GM23338 (cell line): Measurements from ENCODE around the gene POLDIP2. TPM values are rescaled to one million over a fixed set of nuclear protein-coding genes. Genes with fewer than 3 reads are reported as not detected.

Experiments used
- ATAC-seq: fragments of 200-7000 bp; cut with Tn5 transposase; 3 replicates; pipeline ENCODE4 v1.9.1; 2020
- DNase-seq: peaks from one replicate; pipeline ENCODE4 v3.0.0-alpha.2; 2015; ENCODE audit warnings: low spot score
- H2AFZ ChIP-seq: fragments of 200-600 bp; sonication (generic); 2 replicates; pipeline ENCODE4 v1.8.0; 2016; ENCODE audit warnings: antibody characterized with exemption, mild to moderate bottlenecking, moderate library complexity
- H3F3A ChIP-seq: fragments of 200-600 bp; sonication (generic); replicated peaks from 2 replicates; pipeline ENCODE4 v1.8.0; 2017; ENCODE audit warnings: antibody characterized with exemption, mixed run types, low read depth
- H3K27ac ChIP-seq: fragments of 200-600 bp; sonication (generic); 2 replicates; pipeline ENCODE4 v1.6.1; 2016; ENCODE audit warnings: low read depth
- H3K27me3 ChIP-seq: fragments of 200-600 bp; sonication (generic); 2 replicates; pipeline ENCODE4 v1.8.0; 2016; ENCODE audit warnings: mild to moderate bottlenecking, mixed run types, moderate library complexity; ENCODE audit not compliant: insufficient read depth
- H3K36me3 ChIP-seq: fragments of 200-600 bp; sonication (generic); 2 replicates; pipeline ENCODE4 v1.8.0; 2016; ENCODE audit warnings: mild to moderate bottlenecking; ENCODE audit not compliant: insufficient read depth
- H3K4me1 ChIP-seq: fragments of 200-600 bp; sonication (generic); 2 replicates; pipeline ENCODE4 v1.8.0; 2016; ENCODE audit warnings: mild to moderate bottlenecking, moderate library complexity; ENCODE audit not compliant: insufficient read depth
- H3K4me2 ChIP-seq: fragments of 200-600 bp; sonication (generic); 2 replicates; pipeline ENCODE4 v1.7.1; 2017; ENCODE audit warnings: mixed run types
- H3K4me3 ChIP-seq: fragments of 200-600 bp; sonication (generic); 2 replicates; pipeline ENCODE4 v1.6.1; 2016; ENCODE audit warnings: mixed run types
- H3K79me2 ChIP-seq: fragments of 200-600 bp; sonication (generic); replicated peaks from 2 replicates; pipeline ENCODE4 v1.8.0; 2017; ENCODE audit warnings: mild to moderate bottlenecking; ENCODE audit not compliant: insufficient read depth
- H3K9me2 ChIP-seq: fragments of 200-600 bp; sonication (generic); 2 replicates; pipeline ENCODE4 v1.8.0; 2017; ENCODE audit not compliant: insufficient read depth
- H4K20me1 ChIP-seq: fragments of 200-600 bp; sonication (generic); replicated peaks from 2 replicates; pipeline ENCODE4 v1.8.0; 2017; ENCODE audit warnings: mild to moderate bottlenecking; ENCODE audit not compliant: insufficient read depth
- H3K27ac Mint-ChIP-seq: 2 replicates; pipeline ENCODE4 v1.8.0; 2020; ENCODE audit warnings: inconsistent platforms, mild to moderate bottlenecking, moderate library complexity, mixed read lengths
- H3K27me3 Mint-ChIP-seq: 3 replicates; pipeline ENCODE4 v1.8.0; 2022; ENCODE audit warnings: low read depth, mild to moderate bottlenecking, moderate library complexity, mixed read lengths, inconsistent platforms; ENCODE audit not compliant: insufficient read depth, poor library complexity
- H3K36me3 Mint-ChIP-seq: 3 replicates; pipeline ENCODE4 v1.8.0; 2021; ENCODE audit warnings: low read depth, mild to moderate bottlenecking, inconsistent platforms, moderate library complexity, mixed read lengths
- H3K4me1 Mint-ChIP-seq: 3 replicates; pipeline ENCODE4 v1.8.0; 2020; ENCODE audit warnings: mild to moderate bottlenecking, inconsistent platforms, mixed read lengths
- H3K4me3 Mint-ChIP-seq: 3 replicates; pipeline ENCODE4 v1.8.0; 2021; ENCODE audit warnings: moderate library complexity, mild to moderate bottlenecking, inconsistent platforms, mixed read lengths
- H3K9me3 Mint-ChIP-seq: 3 replicates; pipeline ENCODE4 v1.8.0; 2020; ENCODE audit warnings: moderate library complexity, mild to moderate bottlenecking, inconsistent platforms, mixed read lengths
- CREB1 ChIP-seq: fragments of 250-450 bp; sonication (Bioruptor Pico); IDR thresholded peaks from 2 replicates; pipeline ENCODE4 v1.5.0; 2020; ENCODE audit warnings: low read depth, mild to moderate bottlenecking, moderate library complexity
- EZH2phosphoT487 ChIP-seq: fragments of 200-600 bp; sonication (generic); IDR thresholded peaks from one replicate; pipeline ENCODE4 v1.8.1; 2018; ENCODE audit warnings: antibody characterized with exemption; ENCODE audit not compliant: unreplicated experiment
- JUNB ChIP-seq: IDR thresholded peaks from one replicate; pipeline ENCODE4 v1.6.1; 2016; ENCODE audit warnings: antibody characterized with exemption; ENCODE audit not compliant: unreplicated experiment
- NANOG ChIP-seq: IDR thresholded peaks from 2 replicates; pipeline ENCODE4 v1.6.1; 2016; ENCODE audit warnings: antibody characterized with exemption, borderline replicate concordance
- STAT1 ChIP-seq: IDR thresholded peaks from one replicate; pipeline ENCODE4 v1.6.1; 2016; ENCODE audit warnings: antibody characterized with exemption; ENCODE audit not compliant: unreplicated experiment
- ZNF114 ChIP-seq: fragments of 250-450 bp; sonication (Bioruptor Pico); IDR thresholded peaks from 2 replicates; pipeline ENCODE4 v1.5.0; 2020; ENCODE audit warnings: mild to moderate bottlenecking, moderate library complexity
- ZNF331 ChIP-seq: fragments of 250-450 bp; sonication (Bioruptor Pico); IDR thresholded peaks from 2 replicates; pipeline ENCODE4 v1.5.0; 2020; ENCODE audit warnings: low read depth, mild to moderate bottlenecking, moderate library complexity
- polyA plus RNA-seq: library from polyadenylated mRNA; unstranded; fragments of >200 nt; fragmentation: Nextera tagmentation; extraction: Ambion mirVana; gene quantifications from 2 replicates; pipeline ENCODE4 v1.2.1, GENCODE V29; 2016
- total RNA-seq: library from RNA; depleted of rRNA; stranded (reverse); fragments of >200 nt; shearing (Covaris generic); gene quantifications from 2 replicates; pipeline ENCODE4 v1.2.3, GENCODE V29; 2014
- TF ChIP-seq, protein P1 (sequence below): fragments of 250-450 bp; sonication (Bioruptor Pico); IDR thresholded peaks from 2 replicates; pipeline ENCODE4 v1.5.0; 2020; ENCODE audit warnings: mild to moderate bottlenecking, moderate library complexity
- TF ChIP-seq, protein P2 (sequence below), 2 experiments: fragments of 200-600 bp in 1 of 2; sonication (generic) in 1 of 2; conservative IDR thresholded peaks; 2 replicates each; pipeline versions ENCODE4 v1.5.1 to v1.6.1; 2016 to 2017; ENCODE audit warnings: antibody characterized with exemption in 2 of 2, low read depth in 2 of 2, mild to moderate bottlenecking in 2 of 2, moderate library complexity in 1 of 2
- TF ChIP-seq, protein P3 (sequence below): IDR thresholded peaks from 2 replicates; pipeline ENCODE4 v1.6.1; 2016; ENCODE audit warnings: antibody characterized with exemption

Gene POLDIP2
- total and polyA plus RNA-seq, 2 experiments from 2014 or later, result 45.7 to 77.1 TPM

GRCh38 chr17:28327031-28327607 lies 30.2 kb downstream of the POLDIP2 start:
- Histone ChIP-seq H4K20me1 (peaks cover 55% of the 10 kb centered on the region), H2AFZ (no peak overlapping the region), H3K27me3 (no peaks in the 10 kb centered on the region), H3K27ac (peak overlapping the region; percentile 5; the same call in 1 of the 2 replicates), H3K4me3 (no peak overlapping the region), H3K9me2 (no peaks in the 10 kb centered on the region), H3K4me1 (peaks cover 21% of the 10 kb centered on the region), H3K36me3 (peaks cover 22% of the 10 kb centered on the region), H3F3A (peaks cover 23% of the 10 kb centered on the region; the same call in 1 of the 2 replicates), H3K79me2 (peaks cover 41% of the 10 kb centered on the region), H3K4me2 (no peak overlapping the region)
- peaks cover 5% of the 10 kb centered on the region for H3K27me3 Mint-ChIP-seq
- DNase-seq, result no peak
- H3K27ac Mint-ChIP-seq, result no peak overlapping the region
- H3K4me3 Mint-ChIP-seq, result no peak overlapping the region
- no peaks in the 10 kb centered on the region for H3K9me3 Mint-ChIP-seq
- TF ChIP-seq STAT1, result no peak
- TF ChIP-seq EZH2phosphoT487, result no peak
- TF ChIP-seq ZNF114, result no peak
- TF ChIP-seq ZNF331 (CRISPR knock-in tag), result no peak
- no peak for TF ChIP-seq JUNB
- no peak for TF ChIP-seq NANOG
- TF ChIP-seq CREB1 (CRISPR knock-in tag), result no peak
- TF ChIP-seq, protein P1, sequence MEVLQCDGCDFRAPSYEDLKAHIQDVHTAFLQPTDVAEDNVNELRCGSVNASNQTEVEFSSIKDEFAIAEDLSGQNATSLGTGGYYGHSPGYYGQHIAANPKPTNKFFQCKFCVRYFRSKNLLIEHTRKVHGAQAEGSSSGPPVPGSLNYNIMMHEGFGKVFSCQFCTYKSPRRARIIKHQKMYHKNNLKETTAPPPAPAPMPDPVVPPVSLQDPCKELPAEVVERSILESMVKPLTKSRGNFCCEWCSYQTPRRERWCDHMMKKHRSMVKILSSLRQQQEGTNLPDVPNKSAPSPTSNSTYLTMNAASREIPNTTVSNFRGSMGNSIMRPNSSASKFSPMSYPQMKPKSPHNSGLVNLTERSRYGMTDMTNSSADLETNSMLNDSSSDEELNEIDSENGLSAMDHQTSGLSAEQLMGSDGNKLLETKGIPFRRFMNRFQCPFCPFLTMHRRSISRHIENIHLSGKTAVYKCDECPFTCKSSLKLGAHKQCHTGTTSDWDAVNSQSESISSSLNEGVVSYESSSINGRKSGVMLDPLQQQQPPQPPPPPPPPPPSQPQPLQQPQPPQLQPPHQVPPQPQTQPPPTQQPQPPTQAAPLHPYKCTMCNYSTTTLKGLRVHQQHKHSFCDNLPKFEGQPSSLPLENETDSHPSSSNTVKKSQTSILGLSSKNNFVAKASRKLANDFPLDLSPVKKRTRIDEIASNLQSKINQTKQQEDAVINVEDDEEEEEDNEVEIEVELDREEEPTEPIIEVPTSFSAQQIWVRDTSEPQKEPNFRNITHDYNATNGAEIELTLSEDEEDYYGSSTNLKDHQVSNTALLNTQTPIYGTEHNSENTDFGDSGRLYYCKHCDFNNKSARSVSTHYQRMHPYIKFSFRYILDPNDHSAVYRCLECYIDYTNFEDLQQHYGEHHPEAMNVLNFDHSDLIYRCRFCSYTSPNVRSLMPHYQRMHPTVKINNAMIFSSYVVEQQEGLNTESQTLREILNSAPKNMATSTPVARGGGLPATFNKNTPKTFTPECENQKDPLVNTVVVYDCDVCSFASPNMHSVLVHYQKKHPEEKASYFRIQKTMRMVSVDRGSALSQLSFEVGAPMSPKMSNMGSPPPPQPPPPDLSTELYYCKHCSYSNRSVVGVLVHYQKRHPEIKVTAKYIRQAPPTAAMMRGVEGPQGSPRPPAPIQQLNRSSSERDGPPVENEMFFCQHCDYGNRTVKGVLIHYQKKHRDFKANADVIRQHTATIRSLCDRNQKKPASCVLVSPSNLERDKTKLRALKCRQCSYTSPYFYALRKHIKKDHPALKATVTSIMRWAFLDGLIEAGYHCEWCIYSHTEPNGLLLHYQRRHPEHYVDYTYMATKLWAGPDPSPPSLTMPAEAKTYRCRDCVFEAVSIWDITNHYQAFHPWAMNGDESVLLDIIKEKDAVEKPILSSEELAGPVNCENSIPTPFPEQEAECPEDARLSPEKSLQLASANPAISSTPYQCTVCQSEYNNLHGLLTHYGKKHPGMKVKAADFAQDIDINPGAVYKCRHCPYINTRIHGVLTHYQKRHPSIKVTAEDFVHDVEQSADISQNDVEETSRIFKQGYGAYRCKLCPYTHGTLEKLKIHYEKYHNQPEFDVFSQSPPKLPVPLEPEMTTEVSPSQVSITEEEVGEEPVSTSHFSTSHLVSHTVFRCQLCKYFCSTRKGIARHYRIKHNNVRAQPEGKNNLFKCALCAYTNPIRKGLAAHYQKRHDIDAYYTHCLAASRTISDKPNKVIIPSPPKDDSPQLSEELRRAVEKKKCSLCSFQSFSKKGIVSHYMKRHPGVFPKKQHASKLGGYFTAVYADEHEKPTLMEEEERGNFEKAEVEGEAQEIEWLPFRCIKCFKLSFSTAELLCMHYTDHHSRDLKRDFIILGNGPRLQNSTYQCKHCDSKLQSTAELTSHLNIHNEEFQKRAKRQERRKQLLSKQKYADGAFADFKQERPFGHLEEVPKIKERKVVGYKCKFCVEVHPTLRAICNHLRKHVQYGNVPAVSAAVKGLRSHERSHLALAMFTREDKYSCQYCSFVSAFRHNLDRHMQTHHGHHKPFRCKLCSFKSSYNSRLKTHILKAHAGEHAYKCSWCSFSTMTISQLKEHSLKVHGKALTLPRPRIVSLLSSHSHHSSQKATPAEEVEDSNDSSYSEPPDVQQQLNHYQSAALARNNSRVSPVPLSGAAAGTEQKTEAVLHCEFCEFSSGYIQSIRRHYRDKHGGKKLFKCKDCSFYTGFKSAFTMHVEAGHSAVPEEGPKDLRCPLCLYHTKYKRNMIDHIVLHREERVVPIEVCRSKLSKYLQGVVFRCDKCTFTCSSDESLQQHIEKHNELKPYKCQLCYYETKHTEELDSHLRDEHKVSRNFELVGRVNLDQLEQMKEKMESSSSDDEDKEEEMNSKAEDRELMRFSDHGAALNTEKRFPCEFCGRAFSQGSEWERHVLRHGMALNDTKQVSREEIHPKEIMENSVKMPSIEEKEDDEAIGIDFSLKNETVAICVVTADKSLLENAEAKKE (CRISPR knock-in tag), result no peak
- TF ChIP-seq, protein P2, sequence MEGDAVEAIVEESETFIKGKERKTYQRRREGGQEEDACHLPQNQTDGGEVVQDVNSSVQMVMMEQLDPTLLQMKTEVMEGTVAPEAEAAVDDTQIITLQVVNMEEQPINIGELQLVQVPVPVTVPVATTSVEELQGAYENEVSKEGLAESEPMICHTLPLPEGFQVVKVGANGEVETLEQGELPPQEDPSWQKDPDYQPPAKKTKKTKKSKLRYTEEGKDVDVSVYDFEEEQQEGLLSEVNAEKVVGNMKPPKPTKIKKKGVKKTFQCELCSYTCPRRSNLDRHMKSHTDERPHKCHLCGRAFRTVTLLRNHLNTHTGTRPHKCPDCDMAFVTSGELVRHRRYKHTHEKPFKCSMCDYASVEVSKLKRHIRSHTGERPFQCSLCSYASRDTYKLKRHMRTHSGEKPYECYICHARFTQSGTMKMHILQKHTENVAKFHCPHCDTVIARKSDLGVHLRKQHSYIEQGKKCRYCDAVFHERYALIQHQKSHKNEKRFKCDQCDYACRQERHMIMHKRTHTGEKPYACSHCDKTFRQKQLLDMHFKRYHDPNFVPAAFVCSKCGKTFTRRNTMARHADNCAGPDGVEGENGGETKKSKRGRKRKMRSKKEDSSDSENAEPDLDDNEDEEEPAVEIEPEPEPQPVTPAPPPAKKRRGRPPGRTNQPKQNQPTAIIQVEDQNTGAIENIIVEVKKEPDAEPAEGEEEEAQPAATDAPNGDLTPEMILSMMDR (conservative IDR thresholded peaks at IDR 0.05; ENCODE audit: low read depth in 2 of 2), result no peak
- TF ChIP-seq, protein P3, sequence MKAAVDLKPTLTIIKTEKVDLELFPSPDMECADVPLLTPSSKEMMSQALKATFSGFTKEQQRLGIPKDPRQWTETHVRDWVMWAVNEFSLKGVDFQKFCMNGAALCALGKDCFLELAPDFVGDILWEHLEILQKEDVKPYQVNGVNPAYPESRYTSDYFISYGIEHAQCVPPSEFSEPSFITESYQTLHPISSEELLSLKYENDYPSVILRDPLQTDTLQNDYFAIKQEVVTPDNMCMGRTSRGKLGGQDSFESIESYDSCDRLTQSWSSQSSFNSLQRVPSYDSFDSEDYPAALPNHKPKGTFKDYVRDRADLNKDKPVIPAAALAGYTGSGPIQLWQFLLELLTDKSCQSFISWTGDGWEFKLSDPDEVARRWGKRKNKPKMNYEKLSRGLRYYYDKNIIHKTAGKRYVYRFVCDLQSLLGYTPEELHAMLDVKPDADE, result no peak
- ATAC-seq, result no peak
- H3K4me1 Mint-ChIP-seq, result peaks cover 9% of the 10 kb centered on the region
- peaks cover 57% of the 10 kb centered on the region for H3K36me3 Mint-ChIP-seq
